Astrocyte of the spinal cord (primary cell): Measurements from ENCODE around the gene ZNF830.

Experiments
- DNase-seq: peaks from one replicate; pipeline ENCODE4 v3.0.0; 2011; ENCODE audit warnings: low read depth, low spot score
- H3K4me3 ChIP-seq: 2 replicates; pipeline ENCODE4 v1.5.1; 2011; ENCODE audit warnings: low read depth, mild to moderate bottlenecking, low read length, moderate library complexity
- CTCF ChIP-seq: IDR thresholded peaks from 2 replicates; pipeline ENCODE4 v1.5.1; 2012; ENCODE audit warnings: low read depth, mild to moderate bottlenecking, low read length, inconsistent platforms
- in situ Hi-C: cut with HindIII; loops from 2 replicates; pipeline ENCODE4 v1.10.0; 2017; ENCODE audit warnings: low sequenced_read_pairs

ZNF830 gene

GRCh38 chr17:34980353-34980680 lies 19.0 kb downstream of the ZNF830 start, which contains the start of gene LIG3:
Gene LIG3, plus strand, starts transcription at chr17:34980512. Its CDS starts 2,494 bp downstream, at chr17:34983006.
- no peak for TF ChIP-seq CTCF
- in situ Hi-C loops: no loop called here
- DNase-seq: peak; percentile 93

DNA sequence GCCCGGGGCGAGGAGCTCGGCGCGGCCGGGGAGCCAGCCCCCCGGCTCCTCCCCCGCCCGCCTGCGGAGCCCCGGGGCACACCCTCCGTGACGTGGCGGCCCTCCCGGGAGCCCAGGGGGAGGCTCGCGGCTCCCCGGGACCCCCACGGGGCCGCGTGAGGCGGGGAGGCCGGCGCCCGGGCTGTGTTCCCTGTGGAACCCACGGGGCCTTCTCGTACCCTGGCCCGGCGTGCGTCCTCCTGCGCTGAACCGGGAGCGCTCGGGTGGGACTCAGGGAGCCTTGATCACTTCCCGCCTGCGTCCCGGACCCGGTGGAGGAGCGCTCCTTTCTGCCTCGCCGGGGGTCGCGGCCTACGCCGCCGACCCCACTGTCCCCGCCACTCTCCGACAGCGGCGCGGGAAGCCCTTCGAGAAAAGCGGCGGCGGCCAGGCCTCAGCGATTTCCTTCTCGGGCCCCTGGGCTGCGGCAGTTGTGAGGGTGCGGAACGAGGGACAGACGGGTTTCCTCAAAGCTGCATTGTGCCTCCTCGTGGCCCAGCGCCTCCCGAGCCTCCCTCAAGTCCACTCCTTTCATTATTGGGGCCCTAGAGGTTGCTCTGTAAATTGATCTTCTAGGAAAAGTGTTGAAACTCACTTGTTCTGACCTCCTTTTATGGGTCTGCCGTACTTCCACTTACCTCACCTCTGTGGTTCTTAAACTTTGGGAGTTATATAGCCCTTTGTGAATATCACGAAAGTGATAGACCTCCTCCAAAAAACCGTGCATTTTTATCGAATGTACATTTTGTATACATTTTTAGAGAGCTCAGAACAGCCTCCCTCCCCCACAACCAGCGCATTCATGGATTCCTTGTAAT lies 19.6 kb downstream of the ZNF830 start:
- peak overlapping the region; percentile 66 for H3K4me3 ChIP-seq
- TF ChIP-seq CTCF: peak; percentile 47
- in situ Hi-C loops: no loop called here
- peak; percentile 84 for DNase-seq

More at GRCh38 chr17:34980353-34980680, 19.0 kb downstream of the ZNF830 start, which contains the start of gene LIG3:
- H3K4me3 ChIP-seq: peak within 1 kb of the TSS; percentile 66

DNA sequence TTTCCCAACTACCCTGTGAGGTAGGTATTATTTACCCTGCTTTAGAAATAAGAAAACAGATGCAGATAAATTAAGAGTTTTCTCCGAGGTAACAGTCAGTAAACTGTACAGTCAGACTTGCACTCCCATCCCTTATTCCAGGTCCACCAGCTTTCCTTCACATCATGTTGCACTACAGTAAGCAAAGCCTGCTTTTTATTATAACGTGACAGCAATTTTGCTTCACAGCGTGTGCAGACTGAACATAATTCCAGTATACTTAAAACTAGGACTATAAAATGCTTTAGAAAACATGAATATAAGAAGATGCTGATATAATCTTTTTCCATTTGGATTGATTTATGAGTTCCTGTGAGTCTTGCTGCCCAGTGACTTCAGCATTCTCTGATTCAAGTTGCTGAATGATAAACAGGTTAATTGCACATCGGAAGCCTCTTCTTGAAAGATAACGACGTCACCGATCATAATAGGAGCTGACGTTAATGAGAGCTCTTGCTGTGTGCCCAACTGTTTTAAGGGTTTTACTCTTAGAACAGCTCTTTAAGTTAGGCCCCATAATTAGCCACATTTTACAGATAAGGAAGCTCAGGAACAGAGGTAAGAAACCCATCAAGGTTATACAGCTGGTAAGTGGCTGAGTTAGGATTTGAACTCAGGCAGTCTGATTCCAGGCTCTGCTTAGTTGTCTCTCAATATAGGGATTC lies 20.4 kb downstream of the ZNF830 start:
- peak; percentile 20 for DNase-seq
- no peak for TF ChIP-seq CTCF
- in situ Hi-C loops: no loop called here
- H3K4me3 ChIP-seq: peak overlapping the region; percentile 66

GRCh38 chr17:34987232-34987631 lies 25.9 kb downstream of the ZNF830 start:
- no peak for TF ChIP-seq CTCF
- in situ Hi-C loops: no loop called here
- no peak for DNase-seq
- no peak overlapping the region for H3K4me3 ChIP-seq

DNA sequence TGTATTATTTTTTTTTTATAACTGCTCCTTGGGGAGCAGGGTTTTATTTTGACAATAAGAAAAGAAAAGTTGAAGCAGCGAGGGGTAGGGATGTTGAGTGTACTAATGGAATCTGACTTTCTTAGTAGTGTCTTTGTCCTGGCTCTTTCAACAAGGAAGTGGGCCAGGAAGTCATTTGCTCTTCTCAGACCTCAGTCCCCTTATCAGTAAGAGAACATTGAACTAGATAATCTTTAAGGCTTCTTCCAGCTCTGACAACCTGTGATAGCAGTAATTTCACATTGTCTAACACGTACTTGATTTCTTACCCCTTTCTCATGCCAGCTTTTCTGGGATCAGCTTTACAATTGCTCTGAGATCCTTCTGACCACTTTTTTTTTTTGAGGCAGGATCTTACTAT lies 27.3 kb downstream of the ZNF830 start:
- in situ Hi-C loops: no loop called here
- H3K4me3 ChIP-seq: no peak overlapping the region
- no peak for DNase-seq
- no peak for TF ChIP-seq CTCF

DNA sequence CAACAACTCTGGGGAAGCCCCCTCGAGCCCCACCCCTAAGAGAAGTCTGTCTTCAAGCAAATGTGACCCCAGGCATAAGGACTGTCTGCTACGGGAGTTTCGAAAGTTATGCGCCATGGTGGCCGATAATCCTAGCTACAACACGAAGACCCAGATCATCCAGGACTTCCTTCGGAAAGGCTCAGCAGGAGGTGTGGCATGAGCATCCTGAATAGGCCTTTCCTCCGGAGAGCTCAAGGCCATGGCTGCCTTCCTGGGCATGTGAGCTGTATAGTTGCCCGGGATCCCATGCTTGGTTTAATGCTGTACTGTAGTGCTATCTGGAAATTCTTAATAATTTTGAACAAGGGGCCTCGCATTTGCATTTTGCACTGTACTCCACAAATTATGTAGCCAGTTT lies 28.1 kb downstream of the ZNF830 start:
- no peak for TF ChIP-seq CTCF
- no peak for DNase-seq
- in situ Hi-C loops: no loop called here
- no peak overlapping the region for H3K4me3 ChIP-seq
